NB4 (cell line): ENCODE measurements around the gene CFL1.

Source experiments
- CTCF ChIP-seq: IDR thresholded peaks from one replicate; pipeline ENCODE4 v1.5.1; 2012; ENCODE audit warnings: low read depth, low read length
- MYC ChIP-seq: IDR thresholded peaks from 2 replicates; pipeline ENCODE4 v1.6.1; 2011; ENCODE audit warnings: low read depth, low read length

GRCh38 chr11:65866509-65867283, 8.7 kb upstream of the CFL1 start:
- TF ChIP-seq MYC (no peak), CTCF (no peak)
